OCI-M2 (cell line): ENCODE measurements around the gene PMVK.

ENCODE experiments used
- DNase-seq: peaks from one replicate; lab custom pipeline; 2025; ENCODE audit not compliant: unreplicated experiment; lab: John Stamatoyannopoulos, UW

The PMVK gene

GRCh38 chr1:154881820-154882535, 54.5 kb downstream of the PMVK start:
- DNase-seq, result no peak

GRCh38 chr1:154880671-154881070, 55.8 kb downstream of the PMVK start:
- no peak for DNase-seq

GRCh38 chr1:154879038-154879421, 57.5 kb downstream of the PMVK start:
- no peak for DNase-seq

GRCh38 chr1:154878371-154879037, 58.0 kb downstream of the PMVK start:
- DNase-seq, result no peak

- no peak for DNase-seq
Measured at GRCh38 chr1:154877370-154877974, 59.0 kb downstream of the PMVK start.

- DNase-seq, result no peak
Measured at GRCh38 chr1:154876842-154877369, 59.6 kb downstream of the PMVK start.
